Hepatic stellate cell (primary cell): ENCODE data around the gene PCTP.

Source experiments
- DNase-seq: peaks from one replicate; pipeline ENCODE4 v3.0.0; 2011; ENCODE audit warnings: low spot score

The PCTP gene

GRCh38 chr17:55806745-55807495, 56.1 kb downstream of the PCTP start:
- DNase-seq = no peak

- DNase-seq = no peak
Measured at GRCh38 chr17:55811536-55811935, 60.7 kb downstream of the PCTP start.

GRCh38 chr17:55812323-55812722, 61.5 kb downstream of the PCTP start:
- no peak for DNase-seq

GRCh38 chr17:55813944-55814343, 63.1 kb downstream of the PCTP start:
- DNase-seq = no peak

- DNase-seq = no peak
Measured at GRCh38 chr17:55814377-55814776, 63.5 kb downstream of the PCTP start.

GRCh38 chr17:55816532-55817396, 65.9 kb downstream of the PCTP start:
- no peak for DNase-seq

- no peak for DNase-seq
Measured at GRCh38 chr17:55817397-55817709, 66.5 kb downstream of the PCTP start.

- no peak for DNase-seq
Measured at GRCh38 chr17:55818026-55818425, 67.2 kb downstream of the PCTP start.

GRCh38 chr17:55818451-55819375, 67.9 kb downstream of the PCTP start:
- no peak for DNase-seq

GRCh38 chr17:55820675-55821074, 69.8 kb downstream of the PCTP start:
- no peak for DNase-seq

- no peak for DNase-seq
Measured at GRCh38 chr17:55822028-55822427, 71.2 kb downstream of the PCTP start.

- no peak for DNase-seq
Measured at GRCh38 chr17:55825213-55825612, 74.4 kb downstream of the PCTP start.
